PC-9 (cell line): ENCODE data around the gene ZNF563. TPM values are rescaled to one million over a fixed set of nuclear protein-coding genes. Genes with fewer than 3 reads are reported as not detected.

ENCODE experiments used
- BruUV-seq: library from RNA; stranded (reverse); fragments of 400-500 nt; replicated peaks from 2 replicates; lab custom pipeline; 2021; lab: Mats Ljungman, UMichigan
- CTCF ChIA-PET: fragments of 300-600 bp; sonication (Branson Sonifier 250); formaldehyde crosslinking; loops from one replicate; lab custom pipeline; 2022; ENCODE audit warnings: antibody characterized with exemption; lab: Charles Lee
- POLR2A ChIA-PET: fragments of 300-600 bp; sonication (Branson Sonifier 250); formaldehyde crosslinking; loops from one replicate; lab custom pipeline; 2022; ENCODE audit warnings: antibody characterized with exemption; ENCODE audit not compliant: unreplicated experiment; lab: Charles Lee
- DNase-seq, 2 experiments: peaks; one replicate each; pipeline versions ENCODE4 v3.0.0 to v3.0.0-alpha.2; 2015 to 2022; ENCODE audit warnings: mixed read lengths in 1 of 2
- H2AFZ ChIP-seq: fragments of 200-600 bp; sonication (generic); 2 replicates; pipeline ENCODE4 v1.8.1; 2017; ENCODE audit warnings: antibody characterized with exemption
- H3F3A ChIP-seq: fragments of 200-600 bp; sonication (generic); 2 replicates; pipeline ENCODE4 v1.8.1; 2017; ENCODE audit warnings: antibody characterized with exemption, mild to moderate bottlenecking, low read depth; ENCODE audit not compliant: insufficient read depth
- H3K27ac ChIP-seq: fragments of 200-600 bp; sonication (generic); 2 replicates; pipeline ENCODE4 v1.6.1; 2016; ENCODE audit warnings: mixed run types
- H3K27me3 ChIP-seq: fragments of 200-600 bp; sonication (generic); 2 replicates; pipeline ENCODE4 v1.6.1; 2016; ENCODE audit warnings: low read depth, mixed run types; ENCODE audit not compliant: insufficient read depth
- H3K36me3 ChIP-seq: fragments of 200-600 bp; sonication (generic); 2 replicates; pipeline ENCODE4 v1.6.1; 2016; ENCODE audit warnings: low read depth, mixed run types
- H3K4me1 ChIP-seq: fragments of 200-600 bp; sonication (generic); replicated peaks from 2 replicates; pipeline ENCODE4 v1.6.1; 2016; ENCODE audit warnings: mixed run types; ENCODE audit not compliant: insufficient read depth
- H3K4me2 ChIP-seq: fragments of 200-600 bp; sonication (generic); 2 replicates; pipeline ENCODE4 v1.6.1; 2017; ENCODE audit warnings: mixed run types
- H3K4me3 ChIP-seq: fragments of 200-600 bp; sonication (generic); 2 replicates; pipeline ENCODE4 v1.6.1; 2016; ENCODE audit warnings: mixed run types
- H3K79me2 ChIP-seq: fragments of 200-600 bp; sonication (generic); 2 replicates; pipeline ENCODE4 v1.6.1; 2017; ENCODE audit warnings: low read depth, mixed run types
- H3K9me2 ChIP-seq: fragments of 200-600 bp; sonication (generic); 2 replicates; pipeline ENCODE4 v1.8.1; 2017; ENCODE audit warnings: mild to moderate bottlenecking; ENCODE audit not compliant: insufficient read depth
- H3K9me3 ChIP-seq: fragments of 200-600 bp; sonication (generic); 2 replicates; pipeline ENCODE4 v1.8.1; 2016; ENCODE audit warnings: low read depth; ENCODE audit not compliant: insufficient read depth
- H4K20me1 ChIP-seq: fragments of 200-600 bp; sonication (generic); 2 replicates; pipeline ENCODE4 v1.8.1; 2017; ENCODE audit not compliant: insufficient read depth
- EZH2 ChIP-seq: fragments of 200-600 bp; sonication (generic); IDR thresholded peaks from 2 replicates; pipeline ENCODE4 v1.8.0; 2017; ENCODE audit warnings: antibody characterized with exemption, low read depth
- intact Hi-C: fragments of 100-400 bp; cut with micrococcal nuclease; formaldehyde crosslinking; loops from one replicate; pipeline ENCODE4 v1.10.0; 2022; ENCODE audit not compliant: unreplicated experiment
- total RNA-seq: library from RNA; stranded (reverse); gene quantifications from 2 replicates; pipeline ENCODE4 v1.2.3, GENCODE V29; 2021
- TF ChIP-seq, protein P1 (sequence below): fragments of 200-600 bp; sonication (generic); conservative IDR thresholded peaks from 2 replicates; pipeline ENCODE4 v1.6.1; 2017; ENCODE audit warnings: mixed run types, antibody characterized with exemption, mild to moderate bottlenecking, moderate library complexity

The ZNF563 gene
- total RNA-seq, 1 experiment from 2014 or later: 1.8 TPM

DNA sequence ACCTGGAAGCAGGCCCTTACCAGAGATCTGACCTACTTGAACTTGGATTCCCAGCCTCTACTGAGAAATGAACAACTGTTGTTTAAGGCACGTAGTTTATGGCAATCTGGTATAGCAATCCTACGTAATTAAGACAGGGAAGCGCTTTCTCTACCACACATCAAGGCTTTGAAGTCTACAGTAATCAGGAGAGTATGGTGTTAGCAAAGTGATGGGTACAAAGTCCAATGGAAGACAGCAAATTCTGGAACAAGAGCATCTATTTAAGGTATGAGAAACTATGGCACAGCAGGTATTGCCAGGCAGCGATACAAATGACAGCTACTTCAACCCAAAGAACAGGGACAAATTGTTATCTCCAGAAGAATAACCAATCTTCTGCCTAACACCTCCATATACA, 3.1 kb downstream of the ZNF563 start:
- no peak for DNase-seq
- BruUV-seq: no TSS peak
- ChIA-PET CTCF (no interaction called here), POLR2A (no interaction called here)
- Histone ChIP-seq H3K36me3 (no peaks in the 10 kb centered on the region), H3K27me3 (peaks cover 8% of the 10 kb centered on the region; the same call in 1 of the 2 replicates), H3F3A (no peaks in the 10 kb centered on the region), H3K79me2 (no peaks in the 10 kb centered on the region), H3K4me2 (no peak overlapping the region), H4K20me1 (no peaks in the 10 kb centered on the region), H3K9me2 (no peaks in the 10 kb centered on the region), H3K4me1 (no peaks in the 10 kb centered on the region), H2AFZ (no peak overlapping the region), H3K27ac (no peak overlapping the region), H3K9me3 (peaks cover 4% of the 10 kb centered on the region), H3K4me3 (no peak overlapping the region)
- TF ChIP-seq EZH2: no peak
- TF ChIP-seq, protein P1, sequence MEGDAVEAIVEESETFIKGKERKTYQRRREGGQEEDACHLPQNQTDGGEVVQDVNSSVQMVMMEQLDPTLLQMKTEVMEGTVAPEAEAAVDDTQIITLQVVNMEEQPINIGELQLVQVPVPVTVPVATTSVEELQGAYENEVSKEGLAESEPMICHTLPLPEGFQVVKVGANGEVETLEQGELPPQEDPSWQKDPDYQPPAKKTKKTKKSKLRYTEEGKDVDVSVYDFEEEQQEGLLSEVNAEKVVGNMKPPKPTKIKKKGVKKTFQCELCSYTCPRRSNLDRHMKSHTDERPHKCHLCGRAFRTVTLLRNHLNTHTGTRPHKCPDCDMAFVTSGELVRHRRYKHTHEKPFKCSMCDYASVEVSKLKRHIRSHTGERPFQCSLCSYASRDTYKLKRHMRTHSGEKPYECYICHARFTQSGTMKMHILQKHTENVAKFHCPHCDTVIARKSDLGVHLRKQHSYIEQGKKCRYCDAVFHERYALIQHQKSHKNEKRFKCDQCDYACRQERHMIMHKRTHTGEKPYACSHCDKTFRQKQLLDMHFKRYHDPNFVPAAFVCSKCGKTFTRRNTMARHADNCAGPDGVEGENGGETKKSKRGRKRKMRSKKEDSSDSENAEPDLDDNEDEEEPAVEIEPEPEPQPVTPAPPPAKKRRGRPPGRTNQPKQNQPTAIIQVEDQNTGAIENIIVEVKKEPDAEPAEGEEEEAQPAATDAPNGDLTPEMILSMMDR: no peak
- intact Hi-C loops: no loop called here

DNA sequence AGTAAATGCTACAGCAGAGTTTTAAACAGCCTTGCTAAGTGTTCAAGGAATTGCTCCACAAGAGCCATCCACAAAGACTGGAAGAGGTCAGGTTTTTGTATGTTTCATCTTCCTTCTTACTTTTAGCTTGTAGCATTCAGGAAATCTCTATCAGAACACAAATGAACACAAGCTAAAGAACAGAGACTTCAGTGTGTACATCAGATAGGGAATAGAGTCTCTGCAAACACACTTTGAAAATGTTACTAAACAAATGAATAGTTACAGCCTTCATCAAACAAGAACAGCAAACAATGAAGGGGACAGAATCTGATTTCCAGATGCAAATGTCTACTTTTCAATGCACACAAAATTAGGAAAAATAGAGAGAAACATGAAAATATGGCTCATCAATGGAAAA, 7.7 kb downstream of the ZNF563 start:
- no peaks in the 10 kb centered on the region for H3K4me1 ChIP-seq
- DNase-seq: no peak
- POLR2A ChIA-PET: no interaction called here
- peaks cover 8% of the 10 kb centered on the region for H3K9me3 ChIP-seq
- no peaks in the 10 kb centered on the region for H3K9me2 ChIP-seq
- H3K27me3 ChIP-seq: no peaks in the 10 kb centered on the region
- no peaks in the 10 kb centered on the region for H3K79me2 ChIP-seq
- H3K4me2 ChIP-seq: no peak overlapping the region
- no peaks in the 10 kb centered on the region for H3K36me3 ChIP-seq
- BruUV-seq: no TSS peak
- H4K20me1 ChIP-seq: no peaks in the 10 kb centered on the region
- CTCF ChIA-PET: no interaction called here
- H3K27ac ChIP-seq: no peak overlapping the region
- H3K4me3 ChIP-seq: no peak overlapping the region
- TF ChIP-seq, protein P1: no peak
- TF ChIP-seq EZH2: no peak
- intact Hi-C loops: no loop called here
- H3F3A ChIP-seq: no peaks in the 10 kb centered on the region
- no peak overlapping the region for H2AFZ ChIP-seq

DNA sequence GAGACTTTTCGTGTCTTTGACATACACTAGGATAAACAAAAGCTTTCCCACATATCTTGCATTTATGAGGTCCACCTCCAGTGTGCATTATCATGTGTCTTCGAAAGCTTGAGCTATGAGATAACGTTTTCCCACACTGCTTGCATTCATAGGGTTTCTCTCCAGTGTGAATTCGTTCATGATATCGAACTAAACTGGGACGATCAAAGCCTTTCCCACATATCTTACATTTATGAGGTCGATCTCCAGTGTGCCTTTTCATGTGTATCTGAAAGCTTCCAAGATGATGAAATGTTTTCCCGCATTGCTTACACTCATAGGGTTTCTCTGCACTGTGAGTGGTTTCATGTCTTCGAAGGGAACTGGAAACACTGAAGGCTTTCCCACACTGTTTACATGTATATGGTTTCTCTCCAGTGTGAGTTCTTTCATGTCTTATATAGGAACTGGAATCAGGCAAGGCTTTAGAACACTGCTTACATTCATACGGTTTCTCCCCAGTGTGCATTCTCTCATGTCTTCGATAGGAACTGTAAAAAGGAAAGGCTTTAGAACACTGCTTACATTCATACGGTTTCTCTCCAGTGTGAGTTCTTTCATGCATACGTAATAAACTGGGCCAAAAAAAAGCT, 14.5 kb downstream of the ZNF563 start:
- H3K9me3 ChIP-seq: peaks cover 19% of the 10 kb centered on the region

More for the DNA sequence above, 14.5 kb downstream of the ZNF563 start:
- ChIA-PET CTCF (interaction anchor here (0.6 kb wide), 1 partner anchor 37 kb away, joined by 4 read pairs; no protein-coding TSS in a partner anchor), POLR2A (no interaction called here)
- Histone ChIP-seq H3K36me3 (no peaks in the 10 kb centered on the region), H3K9me2 (no peaks in the 10 kb centered on the region), H3K79me2 (no peaks in the 10 kb centered on the region), H2AFZ (no peak overlapping the region), H3F3A (no peaks in the 10 kb centered on the region), H3K27ac (no peak overlapping the region), H3K4me3 (no peak overlapping the region), H3K4me2 (no peak overlapping the region), H3K4me1 (no peaks in the 10 kb centered on the region), H3K27me3 (no peaks in the 10 kb centered on the region), H4K20me1 (no peaks in the 10 kb centered on the region)
- no peak for TF ChIP-seq EZH2
- TF ChIP-seq, protein P1: no peak
- no peak for DNase-seq
- intact Hi-C loops: no loop called here
- no TSS peak for BruUV-seq
